Forelimb muscle (tissue), 1 donor: ENCODE measurements around the gene MRTFA. TPM values are rescaled to one million over a fixed set of nuclear protein-coding genes. Genes with fewer than 3 reads are reported as not detected.
"Not testable (repeated sequence)": the region's sequence is repeated elsewhere in the genome, so short reads cannot be mapped to it uniquely, and the experiment has no call there.

Source experiments
- DNase-seq: peaks from one replicate; pipeline ENCODE4 v3.0.0-alpha.2; 2013; ENCODE audit warnings: low read depth
- polyA plus RNA-seq: library from polyadenylated mRNA; unstranded; fragments of 120-200 nt; gene quantifications from one replicate; pipeline ENCODE4 v1.2.1, GENCODE V29; 2013; ENCODE audit not compliant: insufficient read length

Gene MRTFA
- polyA plus RNA-seq, 1 donor, result 25.8 TPM

- no peak for DNase-seq
Measured at GRCh38 chr22:40521046-40521445, 115.5 kb downstream of the MRTFA start.

GRCh38 chr22:40520562-40520961, 116.0 kb downstream of the MRTFA start:
- no peak for DNase-seq

DNA sequence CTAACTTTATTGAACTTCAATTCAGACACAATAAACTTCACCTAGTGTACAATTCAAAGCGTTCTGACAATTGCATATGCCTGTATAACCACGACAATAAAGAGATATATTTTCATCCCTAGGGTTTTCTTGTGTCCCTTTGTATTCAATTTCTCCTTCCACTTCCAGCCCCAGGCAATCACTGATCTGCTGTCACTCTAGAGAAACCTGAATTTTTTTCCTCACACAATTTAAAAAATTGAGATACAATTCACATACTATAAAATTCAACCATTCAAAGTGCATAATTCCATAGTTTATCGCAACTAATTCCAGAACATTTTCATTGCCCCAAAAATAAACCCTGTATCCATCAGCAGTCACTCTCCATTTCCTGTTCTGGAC, 116.6 kb downstream of the MRTFA start:
- DNase-seq, result no peak

DNA sequence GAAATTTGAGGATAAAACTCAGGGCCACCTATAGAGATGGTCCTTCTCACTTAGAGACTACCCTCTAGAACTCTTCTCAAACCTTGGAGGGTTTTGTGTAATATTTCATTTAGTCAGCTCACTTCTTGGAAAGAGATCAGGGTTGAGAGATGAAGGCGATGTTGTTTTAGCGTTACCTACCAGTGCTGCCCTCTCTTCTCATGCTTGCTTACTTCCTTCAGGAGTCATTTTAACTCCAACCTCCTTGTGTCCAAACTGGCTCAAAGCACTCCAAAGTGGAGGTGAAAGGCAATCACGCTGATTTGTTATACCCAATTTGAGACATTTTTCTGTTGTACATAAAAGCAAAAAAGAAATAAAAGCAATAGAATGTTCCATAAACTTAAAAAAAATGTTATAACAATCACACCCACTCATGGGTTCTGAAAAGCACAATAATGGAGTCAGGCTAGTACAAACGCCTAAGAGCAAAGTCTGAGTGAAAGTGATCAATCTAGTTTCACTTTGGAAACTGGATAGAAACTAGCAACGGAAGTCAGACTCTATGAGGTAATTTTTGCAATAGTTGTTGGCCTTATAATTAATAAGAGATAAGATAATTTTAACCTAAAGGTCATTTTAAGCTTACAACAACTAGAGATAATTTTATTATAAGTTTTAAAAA, 117.1 kb downstream of the MRTFA start:
- DNase-seq, result no peak

- no peak for DNase-seq
Measured at GRCh38 chr22:40518840-40519239, 117.7 kb downstream of the MRTFA start.

DNA sequence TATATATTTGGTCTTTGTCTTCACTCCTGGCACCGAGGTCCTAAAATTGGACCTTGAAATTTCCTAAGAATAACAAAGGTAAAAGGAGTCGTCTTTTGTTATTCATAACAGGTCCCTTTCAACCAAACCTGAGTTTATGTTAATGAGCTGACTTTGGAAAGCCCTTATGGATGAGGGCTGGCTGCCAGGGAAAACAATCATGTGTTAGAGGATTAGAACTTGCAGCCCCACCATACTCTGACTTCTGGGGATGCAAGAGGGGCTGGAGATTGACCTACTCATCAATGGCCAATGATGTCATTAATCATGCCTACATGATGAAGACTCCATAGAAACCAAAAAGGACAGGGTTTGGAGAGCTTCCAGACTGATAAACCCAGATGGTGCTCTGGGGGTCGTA, 118.9 kb downstream of the MRTFA start:
- DNase-seq, result no peak

DNA sequence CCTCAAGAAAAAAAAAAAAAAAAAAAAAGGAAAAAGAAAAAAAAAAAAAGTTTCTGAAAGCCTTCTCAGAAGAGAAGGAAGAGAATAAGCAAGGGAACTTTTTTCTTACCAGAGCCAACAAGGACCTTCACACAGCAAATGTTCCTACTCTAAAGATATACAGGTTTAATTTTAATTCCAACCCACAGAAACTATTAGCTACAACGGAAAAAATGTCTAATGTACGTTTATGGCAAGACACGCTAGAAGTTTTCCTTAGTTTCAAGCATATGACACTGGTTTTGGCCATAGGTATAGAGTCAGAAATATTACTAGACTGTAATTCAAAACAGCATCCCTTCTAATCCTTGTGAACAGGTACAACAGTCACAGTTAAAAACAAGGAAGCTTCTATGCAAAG, 120.1 kb downstream of the MRTFA start:
- no peak for DNase-seq

DNA sequence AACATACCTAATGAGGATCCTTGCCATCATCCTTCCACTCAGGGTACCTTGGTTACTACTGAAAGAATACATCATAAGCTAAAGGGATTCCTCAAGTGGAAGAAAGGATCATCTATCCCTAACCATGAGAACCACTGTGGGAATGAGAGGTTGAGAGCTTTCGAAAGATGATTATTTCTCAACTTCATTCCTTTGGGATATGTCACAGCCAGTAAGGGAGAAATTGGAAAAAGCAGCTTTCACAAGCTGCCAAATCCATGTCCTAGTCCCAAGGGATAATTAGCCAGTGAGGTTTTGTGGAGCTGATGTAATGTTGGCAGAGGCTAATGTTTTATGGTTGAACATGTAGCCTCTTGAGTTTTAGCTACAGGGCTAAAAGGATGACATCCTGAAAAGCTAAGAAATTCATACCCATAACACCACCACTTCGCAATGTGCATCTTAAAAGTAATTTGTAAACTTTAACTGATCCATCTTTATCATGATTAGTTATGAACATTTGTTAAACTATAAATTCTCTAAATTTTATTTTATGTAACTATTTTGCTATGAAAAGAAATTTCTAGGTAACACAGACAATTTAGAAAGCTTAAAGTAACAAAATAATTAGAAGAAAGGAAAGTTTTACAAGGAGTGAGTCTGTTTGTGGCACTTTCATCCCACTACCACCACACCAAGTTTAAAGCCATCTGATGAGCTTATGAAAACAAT, 123.9 kb downstream of the MRTFA start:
- no peak for DNase-seq

- no peak for DNase-seq
Measured at GRCh38 chr22:40511604-40512003, 124.9 kb downstream of the MRTFA start.

DNA sequence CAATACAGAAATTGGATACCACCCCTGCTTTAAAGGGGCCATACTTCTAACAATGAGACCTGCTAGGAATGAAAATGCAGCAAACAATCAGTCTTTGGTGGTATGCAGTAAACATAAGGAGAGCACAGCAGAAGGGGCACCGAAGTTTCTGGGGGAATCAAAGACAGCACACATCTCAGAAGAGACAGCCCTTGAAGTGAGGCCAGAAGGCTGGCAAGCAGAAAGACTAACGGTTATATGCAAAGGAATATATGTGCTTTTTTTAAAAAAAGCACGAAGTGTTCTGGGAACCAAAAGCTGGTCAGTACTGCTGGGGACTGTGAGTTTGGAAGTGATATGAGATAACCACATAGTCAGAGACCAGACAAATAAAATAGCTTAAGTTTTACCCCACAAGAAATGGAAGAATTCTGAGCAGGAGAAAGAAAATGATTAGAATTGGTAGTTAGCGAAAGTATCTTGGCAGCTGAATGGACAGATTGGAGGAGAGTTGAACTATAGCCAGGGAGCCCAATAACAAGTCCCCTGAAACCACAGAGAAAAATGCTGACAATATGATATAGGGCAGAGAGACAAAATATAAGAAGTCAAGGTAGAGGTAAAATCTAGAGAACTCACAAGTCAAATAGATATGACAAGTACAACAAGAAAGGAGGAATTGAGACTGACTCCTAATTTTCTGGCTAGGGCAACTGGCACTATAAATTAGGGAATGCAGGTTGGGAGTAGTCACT, 125.7 kb downstream of the MRTFA start:
- DNase-seq, result no peak

DNA sequence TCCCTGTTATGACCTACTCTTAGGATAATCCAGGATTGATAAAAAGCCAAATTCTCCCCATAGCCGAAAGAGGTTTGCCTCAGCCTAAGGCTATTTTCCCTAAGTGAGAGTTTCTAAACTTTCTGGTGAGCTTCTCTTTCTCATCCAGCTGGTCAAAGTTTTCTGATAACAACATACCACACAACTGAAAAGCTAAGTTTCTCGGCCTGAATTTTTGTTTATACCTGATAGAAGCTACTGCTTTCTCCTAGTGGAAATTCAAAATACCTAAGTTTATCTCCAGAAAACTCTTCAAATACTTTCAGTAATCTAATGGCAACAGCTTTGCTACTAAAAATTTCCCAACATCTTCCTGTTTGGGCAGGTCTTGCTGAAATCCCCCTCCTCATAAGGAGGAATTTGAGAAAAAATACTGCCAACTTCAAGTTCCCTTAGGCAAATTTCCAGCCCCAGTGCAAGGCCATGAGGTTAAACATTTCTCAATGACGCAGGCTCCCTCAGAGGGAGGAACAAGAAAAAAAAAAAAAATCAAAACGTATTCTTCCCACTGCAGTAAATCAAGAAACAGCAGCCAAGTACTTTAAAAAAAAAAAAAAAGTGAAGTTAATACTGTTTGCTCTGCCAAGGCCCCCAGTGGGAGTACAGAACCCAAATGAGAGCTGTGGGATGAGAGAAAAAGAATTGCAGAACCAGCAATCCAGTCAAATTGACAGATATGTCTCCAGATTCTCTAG, 127.0 kb downstream of the MRTFA start:
- no peak for DNase-seq

- DNase-seq, result not testable (repeated sequence)
Measured at GRCh38 chr22:40508046-40508445, 128.5 kb downstream of the MRTFA start.

DNA sequence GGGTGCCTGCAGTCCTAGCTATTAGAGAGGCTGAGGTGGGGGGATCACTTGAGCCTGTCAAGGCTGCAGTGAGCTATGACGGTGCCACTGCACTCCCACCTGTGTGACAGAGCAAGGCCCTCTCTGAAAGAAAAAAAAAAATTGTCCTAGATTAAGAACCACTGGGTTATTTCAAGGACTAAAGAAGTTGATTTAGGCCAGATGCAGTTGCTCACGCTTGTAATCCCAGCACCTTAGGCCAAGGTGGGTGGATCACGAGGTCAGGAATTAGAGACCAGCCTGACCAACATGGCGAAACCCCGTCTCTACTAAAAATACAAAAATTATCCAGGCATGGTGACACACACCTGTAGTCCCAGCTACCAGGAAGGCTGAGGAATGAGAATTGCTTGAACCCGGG, 129.0 kb downstream of the MRTFA start:
- no peak for DNase-seq

DNA sequence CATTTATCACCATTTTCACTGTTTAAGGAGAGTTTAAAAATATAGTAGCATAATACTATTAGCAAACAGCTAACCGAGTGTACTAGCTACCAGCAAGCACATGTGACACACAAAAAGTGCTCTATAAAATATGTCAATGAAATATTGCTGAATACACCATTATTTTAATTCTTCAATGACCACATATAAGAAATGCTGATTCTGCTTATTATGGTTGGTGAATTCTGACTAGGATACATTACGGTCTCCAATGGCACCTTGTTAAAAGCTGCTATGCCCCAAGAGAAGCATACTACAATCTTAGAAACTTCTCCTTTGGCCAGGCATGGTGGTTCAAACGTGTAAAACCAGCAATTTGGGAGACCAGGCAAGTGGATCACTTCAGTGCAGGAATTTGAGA, 129.8 kb downstream of the MRTFA start:
- no peak for DNase-seq

GRCh38 chr22:40504285-40505249, 132.0 kb downstream of the MRTFA start:
- DNase-seq, result no peak

- DNase-seq, result no peak
Measured at GRCh38 chr22:40502919-40503318, 133.6 kb downstream of the MRTFA start.

GRCh38 chr22:40500465-40500786, 136.1 kb downstream of the MRTFA start:
- not testable (repeated sequence) for DNase-seq

DNA sequence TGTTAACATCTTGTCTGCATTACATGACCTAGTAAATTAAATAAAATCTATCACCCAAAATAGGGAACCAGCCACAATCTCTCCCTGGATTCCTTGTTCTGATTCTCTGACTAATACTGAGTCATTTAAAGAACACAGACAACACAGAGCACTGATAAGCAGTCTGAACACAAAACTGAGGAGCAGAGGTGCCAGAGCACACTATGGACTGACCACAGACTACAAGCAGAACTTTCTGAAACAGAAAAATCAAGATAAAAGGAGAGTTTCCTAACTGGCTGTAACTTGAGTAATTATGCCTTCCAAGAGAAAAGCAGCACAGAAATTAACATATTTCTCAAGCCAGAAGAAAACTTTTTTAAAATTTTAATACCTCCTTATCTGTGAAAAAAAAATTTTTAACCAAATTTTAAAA, 137.3 kb downstream of the MRTFA start:
- DNase-seq, result no peak

GRCh38 chr22:40498420-40499208, 137.9 kb downstream of the MRTFA start:
- DNase-seq, result no peak

DNA sequence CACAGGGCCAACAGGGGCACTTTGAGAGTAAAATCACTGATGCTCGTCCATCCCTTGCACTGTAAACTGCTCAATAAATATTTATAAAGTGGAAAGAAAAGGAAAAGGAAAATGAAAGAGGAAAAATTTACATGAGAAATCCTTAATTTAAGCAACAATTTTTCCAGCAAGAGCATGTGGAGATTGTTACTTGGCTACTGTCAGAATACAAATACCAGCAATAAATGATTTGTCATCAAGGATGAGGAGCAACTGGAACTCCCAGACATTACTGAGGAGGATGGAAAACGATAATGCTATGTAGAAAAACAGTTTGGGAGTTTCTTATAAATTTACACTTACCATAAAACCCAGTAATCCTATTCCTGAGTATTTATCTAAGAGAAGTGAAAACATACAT, 143.1 kb downstream of the MRTFA start:
- no peak for DNase-seq
